Measurements from ENCODE around the gene ELOVL3. TPM values are rescaled to one million over a fixed set of nuclear protein-coding genes. Genes with fewer than 3 reads are reported as not detected.

The ELOVL3 gene
- total RNA-seq, 1 experiment from 2014 or later: 0.17 TPM

- no peak for TF ChIP-seq ZNF425 (CRISPR knock-in tag; conservative IDR thresholded peaks at IDR 0.05)
- TF ChIP-seq, protein P1, sequence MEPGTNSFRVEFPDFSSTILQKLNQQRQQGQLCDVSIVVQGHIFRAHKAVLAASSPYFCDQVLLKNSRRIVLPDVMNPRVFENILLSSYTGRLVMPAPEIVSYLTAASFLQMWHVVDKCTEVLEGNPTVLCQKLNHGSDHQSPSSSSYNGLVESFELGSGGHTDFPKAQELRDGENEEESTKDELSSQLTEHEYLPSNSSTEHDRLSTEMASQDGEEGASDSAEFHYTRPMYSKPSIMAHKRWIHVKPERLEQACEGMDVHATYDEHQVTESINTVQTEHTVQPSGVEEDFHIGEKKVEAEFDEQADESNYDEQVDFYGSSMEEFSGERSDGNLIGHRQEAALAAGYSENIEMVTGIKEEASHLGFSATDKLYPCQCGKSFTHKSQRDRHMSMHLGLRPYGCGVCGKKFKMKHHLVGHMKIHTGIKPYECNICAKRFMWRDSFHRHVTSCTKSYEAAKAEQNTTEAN (CRISPR knock-in tag; IDR thresholded peaks at IDR 0.05): no peak
- no peak for TF ChIP-seq JAZF1 (CRISPR knock-in tag; IDR thresholded peaks at IDR 0.05)
- TF ChIP-seq, protein P2, sequence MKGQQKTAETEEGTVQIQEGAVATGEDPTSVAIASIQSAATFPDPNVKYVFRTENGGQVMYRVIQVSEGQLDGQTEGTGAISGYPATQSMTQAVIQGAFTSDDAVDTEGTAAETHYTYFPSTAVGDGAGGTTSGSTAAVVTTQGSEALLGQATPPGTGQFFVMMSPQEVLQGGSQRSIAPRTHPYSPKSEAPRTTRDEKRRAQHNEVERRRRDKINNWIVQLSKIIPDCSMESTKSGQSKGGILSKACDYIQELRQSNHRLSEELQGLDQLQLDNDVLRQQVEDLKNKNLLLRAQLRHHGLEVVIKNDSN (CRISPR knock-in tag; IDR thresholded peaks at IDR 0.05): no peak
- TF ChIP-seq SP1 (CRISPR knock-in tag; conservative IDR thresholded peaks at IDR 0.05): no peak
These were observed 11.7 kb downstream of the ELOVL3 start (continued) for GRCh38 chr10:102237711-102238252.

GRCh38 chr10:102240467-102241031 lies 14.4 kb downstream of the ELOVL3 start:
- H3K4me1 Mint-ChIP-seq: peaks cover 18% of the 10 kb centered on the region
- CTCF ChIA-PET: interaction anchor here (1.0 to 18.9 kb wide), 8 partner anchors 10 to 355 kb away, joined by 3 to 906 read pairs (median 6); no protein-coding TSS in a partner anchor
- H3K27ac Mint-ChIP-seq: no peak overlapping the region
- ATAC-seq (no peak), DNase-seq (ENCODE audit: low spot score) (peak; percentile 26)
- POLR2A ChIA-PET: interaction anchor here (1.3 to 1.5 kb wide), 3 partner anchors 9 to 111 kb away, joined by 3 to 6 read pairs (median 4); no protein-coding TSS in a partner anchor
- H3K4me3 Mint-ChIP-seq: peak overlapping the region; percentile 71
- no peaks in the 10 kb centered on the region for H3K36me3 Mint-ChIP-seq
- H3K27me3 Mint-ChIP-seq (ENCODE audit: low read depth): peaks cover 91% of the 10 kb centered on the region
- TF ChIP-seq, protein P3, sequence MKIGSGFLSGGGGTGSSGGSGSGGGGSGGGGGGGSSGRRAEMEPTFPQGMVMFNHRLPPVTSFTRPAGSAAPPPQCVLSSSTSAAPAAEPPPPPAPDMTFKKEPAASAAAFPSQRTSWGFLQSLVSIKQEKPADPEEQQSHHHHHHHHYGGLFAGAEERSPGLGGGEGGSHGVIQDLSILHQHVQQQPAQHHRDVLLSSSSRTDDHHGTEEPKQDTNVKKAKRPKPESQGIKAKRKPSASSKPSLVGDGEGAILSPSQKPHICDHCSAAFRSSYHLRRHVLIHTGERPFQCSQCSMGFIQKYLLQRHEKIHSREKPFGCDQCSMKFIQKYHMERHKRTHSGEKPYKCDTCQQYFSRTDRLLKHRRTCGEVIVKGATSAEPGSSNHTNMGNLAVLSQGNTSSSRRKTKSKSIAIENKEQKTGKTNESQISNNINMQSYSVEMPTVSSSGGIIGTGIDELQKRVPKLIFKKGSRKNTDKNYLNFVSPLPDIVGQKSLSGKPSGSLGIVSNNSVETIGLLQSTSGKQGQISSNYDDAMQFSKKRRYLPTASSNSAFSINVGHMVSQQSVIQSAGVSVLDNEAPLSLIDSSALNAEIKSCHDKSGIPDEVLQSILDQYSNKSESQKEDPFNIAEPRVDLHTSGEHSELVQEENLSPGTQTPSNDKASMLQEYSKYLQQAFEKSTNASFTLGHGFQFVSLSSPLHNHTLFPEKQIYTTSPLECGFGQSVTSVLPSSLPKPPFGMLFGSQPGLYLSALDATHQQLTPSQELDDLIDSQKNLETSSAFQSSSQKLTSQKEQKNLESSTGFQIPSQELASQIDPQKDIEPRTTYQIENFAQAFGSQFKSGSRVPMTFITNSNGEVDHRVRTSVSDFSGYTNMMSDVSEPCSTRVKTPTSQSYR (CRISPR knock-in tag; IDR thresholded peaks at IDR 0.05): no peak
- 0 out of 2 replicates have a peak, but pooled peaks have one; percentile 24 for TF ChIP-seq TCF7 (CRISPR knock-in tag; IDR thresholded peaks at IDR 0.05; ENCODE audit: low read depth)
- H3K9me3 Mint-ChIP-seq: no peaks in the 10 kb centered on the region

DNA sequence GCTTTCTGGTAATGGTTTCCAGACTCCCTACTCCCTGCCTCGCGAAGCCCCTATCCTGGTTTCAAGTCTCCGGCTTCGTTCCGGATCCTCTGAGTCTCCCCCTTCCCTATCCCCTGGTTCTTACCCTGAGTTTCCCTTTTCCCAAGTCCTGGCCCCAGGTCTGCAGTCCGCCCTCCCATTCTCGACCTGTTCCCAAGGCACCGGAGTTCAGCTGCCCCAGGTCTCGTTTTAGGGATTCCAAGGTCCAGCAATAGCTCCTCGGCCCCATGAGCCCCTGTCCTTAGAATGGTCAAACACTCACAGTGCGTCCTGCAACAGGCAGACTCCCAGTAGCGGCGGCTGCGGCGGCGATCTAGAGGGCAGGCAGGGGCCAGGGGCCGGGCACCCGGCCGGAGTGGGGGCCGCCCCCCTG lies 14.9 kb downstream of the ELOVL3 start:
- ChIA-PET CTCF (interaction anchor here (0.7 to 18.9 kb wide), 10 partner anchors 9 to 355 kb away, joined by 3 to 906 read pairs (median 4); no protein-coding TSS in a partner anchor), POLR2A (interaction anchor here (1.3 to 1.5 kb wide), 3 partner anchors 9 to 111 kb away, joined by 3 to 6 read pairs (median 4); no protein-coding TSS in a partner anchor)
- H3K27me3 Mint-ChIP-seq (ENCODE audit: low read depth): peaks cover 86% of the 10 kb centered on the region
- peaks cover 21% of the 10 kb centered on the region for H3K4me1 Mint-ChIP-seq
- H3K4me3 Mint-ChIP-seq: peak overlapping the region; percentile 71
- peak; percentile 2 for ATAC-seq
- no peak overlapping the region for H3K27ac Mint-ChIP-seq
- no peaks in the 10 kb centered on the region for H3K9me3 Mint-ChIP-seq
- no peak for DNase-seq (ENCODE audit: low spot score)
- peak; percentile 37; the same call in 1 of the 2 replicates for TF ChIP-seq PRDM15 (CRISPR knock-in tag; IDR thresholded peaks at IDR 0.05)
- TF ChIP-seq E2F4 (CRISPR knock-in tag; IDR thresholded peaks at IDR 0.05; ENCODE audit: borderline replicate concordance, low read depth): no peak
- H3K36me3 Mint-ChIP-seq: no peaks in the 10 kb centered on the region
